RCC 7860 (cell line): ENCODE measurements around the gene CTSF.
A peak's percentile ranks its signal among the peaks of the same experiment; 100 is the strongest.
"Not testable (repeated sequence)": the region's sequence is repeated elsewhere in the genome, so short reads cannot be mapped to it uniquely, and the experiment has no call there.

ENCODE experiments used
- DNase-seq: peaks from one replicate; pipeline ENCODE4 v3.0.0-alpha.2; 2015; ENCODE audit warnings: low spot score
- FAIRE-seq: peaks from 2 replicates; lab custom pipeline; 2012; peaks lifted over from hg19 to GRCh38; lab: Jason Lieb, UNC

CTSF gene

DNA sequence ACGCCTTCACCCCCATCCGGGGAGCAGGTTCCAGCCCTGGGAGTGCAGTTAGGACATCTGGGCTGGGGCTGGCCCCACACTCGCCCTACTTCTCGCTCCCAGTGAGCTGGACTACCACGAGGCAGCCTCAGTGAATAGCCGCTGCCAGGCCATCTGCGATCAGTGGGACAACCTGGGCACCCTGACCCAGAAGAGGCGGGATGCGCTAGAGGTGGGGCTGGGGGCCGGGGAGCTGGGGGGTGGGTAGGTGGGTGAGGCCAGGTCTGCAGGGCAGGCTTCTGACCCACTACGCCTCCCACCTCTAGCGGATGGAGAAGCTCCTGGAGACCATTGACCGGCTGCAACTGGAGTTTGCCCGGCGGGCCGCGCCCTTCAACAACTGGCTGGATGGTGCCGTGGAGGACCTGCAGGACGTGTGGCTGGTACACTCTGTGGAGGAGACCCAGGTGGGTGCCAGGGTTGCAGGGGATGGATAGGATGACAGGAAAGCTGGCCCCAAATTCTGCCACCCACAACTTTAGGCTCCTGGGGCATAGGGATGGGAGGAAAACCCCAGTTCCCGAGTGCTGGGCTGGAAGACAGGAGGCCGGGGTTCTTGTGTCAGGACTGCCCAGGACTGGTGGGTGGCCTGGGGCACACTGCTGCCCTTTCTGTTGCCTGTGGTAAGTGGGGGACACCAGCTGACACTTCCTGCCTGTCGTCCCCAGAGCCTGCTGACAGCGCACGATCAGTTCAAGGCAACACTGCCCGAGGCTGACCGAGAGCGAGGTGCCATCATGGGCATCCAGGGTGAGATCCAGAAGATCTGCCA is 8.3 kb downstream of the CTSF start:
- no peak for FAIRE-seq
- DNase-seq, result no peak

DNA sequence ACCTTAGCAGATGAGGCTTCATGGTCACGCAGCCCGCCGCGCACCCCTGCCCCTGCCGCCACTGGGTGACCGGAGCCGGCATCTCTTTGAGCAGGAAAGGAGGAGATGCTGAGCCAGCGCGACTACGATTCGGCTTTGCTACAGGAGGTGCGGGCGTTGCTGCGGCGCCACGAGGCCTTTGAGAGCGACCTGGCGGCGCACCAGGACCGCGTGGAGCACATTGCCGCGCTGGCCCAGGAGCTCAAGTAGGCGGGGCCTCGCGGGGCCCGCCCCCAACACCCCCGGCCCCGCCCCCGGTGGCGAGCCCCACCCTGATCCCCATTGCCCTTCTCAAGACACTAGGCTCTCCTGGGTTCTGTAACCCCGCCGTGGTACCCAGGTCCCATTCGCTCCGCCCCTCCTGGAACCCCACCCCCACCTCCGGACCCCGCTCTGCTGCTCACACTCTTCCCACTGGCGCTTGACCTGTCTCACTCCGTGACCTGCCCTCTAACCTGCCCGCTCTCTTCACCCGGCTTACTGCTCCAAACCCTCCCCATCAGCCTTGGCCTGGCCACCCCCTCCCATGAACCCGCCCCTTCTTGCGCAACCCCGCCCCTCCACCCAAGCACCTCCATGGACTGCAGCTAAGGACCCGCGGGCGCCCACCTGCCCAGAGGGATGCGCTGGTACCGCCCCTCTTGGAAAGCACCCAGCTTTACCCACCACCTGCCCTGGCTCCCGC is 9.1 kb downstream of the CTSF start:
- FAIRE-seq (no peak), DNase-seq (no peak)

DNA sequence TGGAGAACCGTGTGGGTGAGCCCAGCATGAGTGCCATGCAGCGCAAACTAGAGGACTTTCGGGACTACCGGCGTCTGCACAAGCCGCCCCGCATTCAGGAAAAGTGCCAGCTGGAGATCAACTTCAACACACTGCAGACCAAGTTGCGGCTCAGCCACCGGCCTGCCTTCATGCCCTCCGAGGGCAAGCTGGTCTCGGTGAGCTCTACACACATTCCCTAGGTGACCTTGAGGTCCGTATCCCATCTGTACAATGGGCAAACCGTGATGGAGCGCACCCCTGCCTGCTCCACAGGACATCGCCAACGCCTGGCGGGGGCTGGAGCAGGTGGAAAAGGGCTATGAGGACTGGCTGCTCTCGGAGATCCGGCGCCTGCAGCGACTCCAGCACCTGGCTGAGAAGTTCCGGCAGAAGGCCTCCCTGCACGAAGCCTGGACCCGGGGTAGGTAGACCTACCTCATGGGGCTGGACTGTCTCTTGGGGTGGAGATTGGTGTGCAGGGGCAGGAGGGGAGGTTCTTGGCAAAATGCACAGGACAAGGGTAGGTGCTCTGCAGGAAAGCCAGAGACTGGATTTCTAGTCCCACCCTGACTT is 10.6 kb downstream of the CTSF start:
- FAIRE-seq (no peak), DNase-seq (no peak)

DNA sequence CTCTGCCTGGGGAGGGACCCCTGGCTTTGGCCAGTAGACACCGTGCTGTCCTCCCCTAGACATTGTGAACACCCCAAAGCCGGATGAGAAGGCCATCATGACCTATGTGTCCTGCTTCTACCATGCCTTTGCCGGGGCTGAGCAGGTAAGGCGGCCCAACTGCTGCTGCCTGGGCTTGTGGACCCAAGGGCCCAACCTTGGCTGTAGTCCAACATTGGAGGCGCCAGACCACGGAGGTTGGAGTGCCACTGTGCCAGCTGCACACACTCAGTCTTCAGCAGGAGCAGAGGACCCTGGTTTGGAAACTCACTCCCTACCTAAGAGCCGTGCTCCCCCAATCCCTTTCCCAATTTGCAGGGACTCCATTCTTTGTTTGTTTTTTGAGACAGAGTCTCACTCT is 12.3 kb downstream of the CTSF start:
- DNase-seq, result no peak
- FAIRE-seq, result no peak

DNA sequence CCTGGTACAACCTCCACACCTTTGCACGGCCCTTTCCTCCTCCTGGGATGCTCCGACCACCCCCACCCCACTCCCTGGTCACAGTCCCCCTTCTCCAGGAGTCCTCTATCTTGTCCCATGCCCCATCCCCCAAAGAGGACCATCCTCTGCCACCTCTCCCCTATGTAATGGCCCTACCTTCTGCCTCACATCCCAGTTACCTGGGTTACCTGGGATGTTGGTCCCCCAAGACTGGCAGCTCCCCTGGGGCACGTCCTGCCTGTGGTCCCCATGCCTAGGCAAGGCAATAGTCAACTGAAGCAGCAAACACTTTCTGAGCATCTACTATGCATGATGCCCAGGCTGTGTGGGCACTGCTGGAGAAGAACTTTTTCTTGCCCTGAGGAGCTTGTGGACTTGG is 13.0 kb downstream of the CTSF start:
- FAIRE-seq (no peak), DNase-seq (no peak)

DNA sequence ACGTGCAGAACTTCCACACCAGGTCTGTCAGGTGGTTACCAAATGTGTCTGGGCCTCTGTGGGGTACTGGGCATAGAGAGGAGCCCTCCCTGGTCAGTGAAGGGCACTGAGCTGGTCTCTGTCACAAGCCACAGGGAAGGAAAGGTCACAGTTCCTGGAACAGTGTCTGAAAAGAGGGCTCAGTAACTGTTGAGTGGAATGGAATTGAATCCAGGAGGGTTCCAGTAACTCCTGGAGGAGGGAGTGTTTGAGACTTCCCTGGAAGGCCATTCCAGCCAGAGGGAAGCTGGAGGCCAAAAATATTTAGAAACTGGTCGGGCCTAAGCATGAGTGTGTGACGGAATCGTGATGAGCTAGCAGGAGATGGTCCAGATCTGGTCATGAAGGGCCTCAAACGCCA is 13.8 kb downstream of the CTSF start:
- no peak for DNase-seq
- no peak for FAIRE-seq

DNA sequence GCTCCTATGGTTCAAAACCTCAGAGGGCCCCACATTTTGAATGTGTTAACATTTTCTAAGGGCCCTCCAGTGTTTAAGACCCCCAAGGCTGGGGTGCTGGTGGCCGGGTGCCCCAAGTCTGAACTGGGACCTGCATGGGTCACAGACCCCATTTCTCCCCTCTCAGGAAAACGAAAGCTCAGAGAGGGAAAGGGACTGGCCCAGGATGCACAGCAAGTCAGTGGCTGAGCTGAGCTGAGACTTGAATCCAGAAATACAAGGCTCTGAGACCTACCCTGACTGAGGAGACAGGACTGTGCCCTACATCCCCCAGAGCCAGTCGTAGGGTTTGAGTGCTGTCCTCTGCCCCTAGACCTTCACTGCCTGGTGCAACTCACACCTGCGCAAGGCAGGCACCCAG is 17.5 kb downstream of the CTSF start:
- FAIRE-seq, result no peak
- no peak for DNase-seq

DNA sequence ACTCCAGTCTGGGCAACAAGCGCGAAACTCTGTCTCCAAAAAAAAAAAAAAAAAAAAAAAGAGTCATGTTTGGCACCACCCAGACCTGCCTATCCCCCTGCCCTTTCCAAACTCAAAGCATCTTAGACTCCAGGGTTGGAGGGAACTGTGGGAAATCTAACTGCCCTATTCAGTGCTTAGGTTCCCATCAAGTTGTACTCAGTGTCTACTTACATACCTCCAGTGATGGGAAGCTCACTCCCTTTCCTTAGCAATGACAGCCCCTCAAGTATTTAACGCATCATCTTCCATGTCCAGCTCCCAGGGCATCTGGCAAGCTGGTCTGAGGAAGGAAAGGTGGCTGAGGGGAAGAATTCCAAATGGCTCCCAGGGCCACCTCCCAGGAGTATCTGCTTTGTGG is 18.7 kb downstream of the CTSF start:
- DNase-seq (no peak), FAIRE-seq (no peak)

DNA sequence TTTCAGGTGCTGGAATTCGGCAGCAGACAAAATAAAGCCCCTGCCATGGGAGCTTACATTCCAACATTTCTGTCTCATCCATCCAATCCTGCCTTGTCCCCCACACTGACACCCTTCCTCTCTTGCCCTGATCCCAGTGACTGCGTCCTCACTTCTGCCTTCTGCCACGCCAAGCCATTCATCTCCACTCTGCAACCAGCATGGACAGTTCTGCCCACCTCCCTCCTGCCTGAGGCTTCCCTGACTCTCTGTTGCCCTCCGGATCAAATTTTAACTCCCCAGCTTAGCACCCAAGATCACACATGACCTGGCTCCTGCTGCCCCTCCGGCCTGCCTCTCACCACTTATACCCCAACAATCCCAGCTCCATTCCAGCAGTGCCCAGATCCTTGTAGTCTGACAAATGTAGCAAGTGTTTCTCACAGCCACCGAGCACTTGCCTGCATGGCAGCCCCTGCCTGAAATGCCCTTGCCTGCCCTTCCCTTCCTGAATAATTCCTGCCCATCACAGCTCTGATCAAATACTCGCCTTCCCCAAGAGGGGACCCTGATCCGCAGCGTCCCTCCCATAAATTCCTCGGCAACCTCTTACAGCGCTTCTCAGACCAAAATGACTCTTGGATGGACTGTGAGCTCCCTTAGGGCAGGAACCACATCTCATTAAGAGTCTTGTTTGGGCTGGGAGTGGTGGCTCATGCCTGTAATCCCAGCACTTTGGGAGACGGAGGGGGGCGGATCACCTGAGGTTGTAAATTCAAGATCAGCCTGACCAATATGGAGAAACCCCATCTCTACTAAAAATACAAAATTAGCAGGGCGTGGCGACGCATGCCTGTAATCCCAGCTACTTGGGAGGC is 19.4 kb downstream of the CTSF start:
- DNase-seq, result no peak
- FAIRE-seq, result no peak

DNA sequence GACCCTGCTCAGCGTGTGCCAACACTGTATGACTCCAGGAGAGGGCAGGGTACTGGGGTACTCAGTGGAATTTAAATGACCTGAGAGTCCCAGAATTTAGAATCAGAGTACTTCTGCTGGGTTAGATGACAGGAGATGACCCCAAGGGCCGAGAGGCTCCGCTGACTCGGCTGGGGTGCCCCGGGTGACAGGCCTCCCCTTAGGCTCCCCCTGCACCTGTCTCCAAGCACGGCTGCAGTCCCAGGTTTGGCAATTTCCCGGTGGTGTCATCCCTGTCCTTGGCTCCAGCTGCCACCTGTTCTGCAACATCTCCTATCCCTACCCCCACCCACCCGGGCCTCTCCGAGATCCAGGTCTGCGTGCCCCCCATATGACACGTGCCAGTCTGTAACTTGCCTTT is 20.4 kb downstream of the CTSF start:
- DNase-seq (no peak), FAIRE-seq (no peak)

DNA sequence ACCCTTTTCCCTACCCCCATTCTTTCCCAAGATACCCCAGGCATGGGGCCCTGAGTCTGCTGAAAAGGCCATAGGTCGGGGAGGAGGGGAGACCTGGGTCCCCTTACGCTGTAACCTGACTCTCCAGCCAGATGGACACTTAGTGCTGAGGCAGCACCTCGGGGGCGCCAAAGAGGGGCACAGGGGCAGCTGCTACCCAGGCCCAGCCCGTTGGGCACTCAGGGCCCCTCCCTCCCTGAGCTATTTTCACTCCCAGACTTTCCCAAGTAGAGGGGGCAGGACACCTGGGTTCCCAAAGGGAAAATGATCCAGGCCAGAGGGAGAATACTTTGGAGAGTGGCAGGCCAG is 20.8 kb downstream of the CTSF start:
- no peak for FAIRE-seq
- no peak for DNase-seq

DNA sequence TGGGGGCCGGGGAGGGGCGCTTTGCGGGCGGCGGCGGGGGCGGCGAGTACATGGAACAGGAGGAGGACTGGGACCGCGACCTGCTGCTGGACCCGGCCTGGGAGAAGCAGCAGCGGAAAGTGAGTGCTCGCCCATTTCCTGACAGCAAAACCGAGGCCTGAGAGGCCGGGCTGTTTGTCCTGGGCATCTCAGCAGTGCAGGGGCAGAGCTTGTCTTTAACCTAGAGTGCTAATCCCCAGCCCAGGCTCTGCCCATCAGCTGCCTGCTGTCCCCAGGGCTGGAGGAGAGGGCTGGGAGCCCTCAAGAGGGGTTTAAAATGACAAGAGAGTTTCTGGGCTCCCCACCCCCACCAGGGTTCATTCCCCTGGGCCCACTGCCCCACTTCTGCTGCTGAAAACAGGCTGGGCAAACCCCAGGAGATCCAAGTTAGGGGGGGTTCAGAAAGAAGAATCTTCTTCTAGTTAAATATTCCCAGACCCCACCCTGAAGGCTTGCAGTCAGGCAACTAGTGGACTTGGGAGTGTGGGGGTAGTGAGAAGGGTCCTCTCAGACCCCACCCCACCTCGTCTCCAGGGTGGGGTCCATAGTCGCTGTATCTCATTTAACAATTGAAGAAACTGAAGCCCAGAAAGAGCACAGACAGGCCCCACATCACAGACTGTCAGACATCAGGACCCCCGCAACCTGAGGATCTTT is 21.3 kb downstream of the CTSF start:
- FAIRE-seq, result no peak
- DNase-seq, result no peak

DNA sequence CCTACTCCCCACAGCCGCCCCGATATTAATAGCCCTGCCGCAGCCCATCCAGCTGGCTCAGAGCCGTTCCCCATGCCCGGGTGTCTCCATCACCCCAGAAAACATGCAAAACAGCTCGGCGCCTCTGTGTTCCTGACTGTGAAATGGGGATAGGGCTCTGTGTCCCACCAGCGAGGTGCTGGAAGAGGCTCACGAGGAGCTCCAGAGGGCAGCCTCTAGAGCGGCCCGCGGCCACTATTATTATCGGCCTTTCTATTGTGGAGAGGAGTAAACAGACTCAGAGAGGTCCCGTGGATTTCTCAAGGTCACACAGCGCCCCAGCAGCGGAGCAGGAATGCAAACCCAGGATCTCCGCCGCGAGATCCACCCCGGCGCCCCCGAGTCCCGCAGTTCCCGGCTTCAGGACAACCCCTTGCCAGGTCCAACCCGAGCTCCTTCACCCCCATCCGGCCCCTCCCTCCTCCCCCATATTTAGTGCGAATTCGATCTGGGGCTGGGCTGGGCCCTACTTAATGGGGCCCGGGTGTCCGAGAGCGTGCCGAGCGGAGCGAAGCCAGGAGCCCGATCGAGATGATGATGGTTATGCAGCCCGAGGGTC is 21.9 kb downstream of the CTSF start, which contains the start of gene ACTN3:
TSS of gene ACTN3 (plus strand) at position 536 of the 598 bp plus-strand sequence. CDS start at position 571, 35 bp downstream.
- FAIRE-seq, result no peak
- no peak for DNase-seq

DNA sequence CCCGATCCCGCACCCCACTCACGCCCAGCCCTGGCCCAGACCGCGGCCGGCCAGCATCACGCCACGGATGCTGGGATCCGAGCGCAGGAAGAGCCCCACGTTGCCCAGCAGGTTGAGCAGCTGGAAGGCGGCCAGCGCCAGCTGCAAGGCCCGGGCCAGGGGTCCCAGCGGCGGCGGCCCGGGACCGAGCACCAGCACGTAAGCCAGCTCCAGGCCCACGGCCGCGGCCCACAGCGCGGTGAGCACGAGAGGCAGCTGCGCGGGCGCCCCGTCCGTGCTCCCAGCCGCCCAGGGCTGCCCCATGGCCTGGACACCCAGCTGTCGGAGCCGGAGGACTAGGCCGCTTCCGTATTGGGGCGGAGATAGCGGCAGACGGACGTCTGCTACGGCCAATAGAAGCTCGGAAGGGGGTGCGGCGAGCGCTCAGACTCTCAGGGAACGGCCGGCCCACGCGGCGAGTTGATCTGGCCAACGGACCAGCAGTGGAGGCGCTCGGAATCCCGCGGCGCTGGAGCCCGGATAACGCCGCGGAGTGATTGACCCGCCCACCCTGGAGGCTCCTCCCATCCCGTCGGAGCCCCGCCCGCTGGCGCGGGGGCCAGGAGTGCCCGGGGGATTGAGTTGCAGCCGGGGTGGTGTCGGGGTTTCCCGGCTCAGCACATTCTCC is 22.6 kb downstream of the CTSF start, which contains the start of gene ZDHHC24:
TSS of gene ZDHHC24 (minus strand) at position 348 of the 667 bp plus-strand sequence. CDS start at position 303, 45 bp downstream.
- DNase-seq (peak; percentile 92), FAIRE-seq (peak; percentile 80)

DNA sequence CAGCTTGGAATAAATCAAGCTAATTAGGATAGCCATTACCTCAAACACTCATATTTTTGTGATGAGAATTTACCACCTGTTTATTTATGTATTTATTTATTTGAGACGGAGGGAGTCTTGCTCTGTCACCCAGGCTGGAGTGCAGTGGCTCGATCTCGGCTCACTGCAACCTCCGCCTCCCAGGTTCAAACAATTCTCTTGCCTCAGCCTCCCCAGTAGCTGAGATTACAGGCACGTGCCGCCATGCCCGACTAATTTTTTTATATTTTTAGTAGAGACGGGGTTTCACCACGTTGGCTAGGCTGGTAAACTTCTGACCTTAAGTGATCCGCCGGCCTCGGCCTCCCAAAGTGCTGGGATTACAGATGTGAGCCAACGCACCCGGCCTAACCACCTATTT is 23.5 kb downstream of the CTSF start:
- DNase-seq, FAIRE-seq: not testable (repeated sequence)

DNA sequence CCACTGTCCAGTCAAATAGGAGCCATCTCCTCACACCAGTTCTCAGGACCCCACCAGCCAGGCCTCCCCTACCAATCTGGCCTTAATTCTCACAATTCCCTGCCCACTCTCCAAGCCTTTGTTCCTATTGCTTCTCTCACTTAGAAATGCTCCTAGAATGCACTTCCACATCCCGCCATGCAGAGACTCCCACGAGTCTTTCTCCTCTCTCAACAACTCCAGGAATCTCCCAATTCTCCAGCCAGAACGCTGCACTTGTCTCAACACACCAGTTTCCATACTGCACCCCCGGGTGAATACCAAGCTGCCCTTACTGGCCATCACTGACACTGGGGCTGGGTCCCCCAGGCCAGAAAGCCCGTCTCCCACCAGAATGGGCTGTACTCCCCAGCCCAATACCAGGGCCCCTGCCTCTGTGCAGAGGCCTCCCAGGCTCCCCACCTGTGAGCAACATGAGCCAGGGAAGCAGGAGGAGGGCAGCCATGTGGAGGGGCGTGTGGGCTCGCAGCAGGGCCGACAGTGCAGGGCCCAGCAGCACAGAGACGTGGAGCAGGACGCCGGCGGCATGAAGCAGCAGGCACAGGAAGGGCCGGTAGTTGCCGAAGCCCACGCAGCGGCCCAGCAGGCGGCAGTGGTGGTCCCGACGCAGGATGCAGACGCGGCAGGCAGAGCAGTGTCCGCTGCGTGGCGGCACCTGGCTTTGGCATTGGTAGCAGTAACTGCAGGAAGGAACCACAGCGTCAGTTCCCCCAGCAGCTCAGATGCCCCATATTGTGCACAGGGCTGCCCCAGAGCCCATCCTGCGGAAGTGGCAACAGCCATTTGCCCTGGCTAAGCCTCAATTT is 24.9 kb downstream of the CTSF start:
- FAIRE-seq, result no peak

DNA sequence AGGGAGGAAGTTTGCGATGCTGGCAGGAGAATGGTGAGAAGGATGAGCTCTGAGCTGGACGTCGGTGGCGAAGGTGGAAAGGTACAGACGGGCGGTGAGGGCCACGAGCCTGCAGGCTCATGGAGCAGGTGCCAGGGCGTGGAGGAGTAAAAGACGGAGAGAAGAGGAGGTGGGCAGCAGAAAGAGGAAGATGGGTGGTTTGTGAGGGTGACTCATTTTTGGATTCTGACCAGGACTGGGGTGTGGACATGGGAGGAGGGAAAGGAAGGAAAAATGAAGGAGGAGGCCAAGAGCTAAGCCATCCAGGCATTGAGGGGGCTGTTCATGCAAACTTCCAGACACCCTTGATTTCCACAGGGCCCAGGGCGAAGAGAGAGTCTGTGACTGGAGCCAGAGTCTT is 26.0 kb downstream of the CTSF start:
- DNase-seq (no peak), FAIRE-seq (no peak)

More for the DNA sequence above, 24.9 kb downstream of the CTSF start:
- no peak for DNase-seq

DNA sequence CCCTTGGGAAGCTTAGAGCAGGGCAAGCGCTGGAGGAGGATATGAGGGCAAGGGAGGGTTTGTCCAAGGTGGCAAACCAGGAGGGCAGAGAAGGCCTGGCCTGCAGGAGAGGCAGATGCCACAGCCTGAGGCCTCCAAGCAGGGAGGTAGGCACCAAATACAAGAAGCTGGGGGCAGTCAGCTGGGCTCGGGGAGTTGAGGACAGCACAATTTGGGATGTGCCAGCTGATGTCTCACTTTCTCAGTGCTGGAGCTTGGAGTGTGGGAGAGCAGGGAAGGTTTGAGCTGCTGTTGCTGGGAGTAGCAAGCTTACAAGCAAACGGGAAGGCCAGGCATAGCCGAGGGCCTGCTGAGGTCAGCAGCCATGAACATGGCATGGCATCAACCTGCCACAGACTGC is 26.5 kb downstream of the CTSF start:
- DNase-seq (no peak), FAIRE-seq (no peak)
